Endometrial microvascular endothelial cells (primary cell): ENCODE measurements around the gene SERPINA5. TPM values are rescaled to one million over a fixed set of nuclear protein-coding genes. Genes with fewer than 3 reads are reported as not detected.

Experiments
- in situ Hi-C: cut with HindIII; loops from 2 replicates; pipeline ENCODE4 v1.10.0; 2017; ENCODE audit warnings: low sequenced_read_pairs, low pct_unique_long_range_greater_than_20kb; ENCODE audit errors: inconsistent ontology term
- total RNA-seq: library from RNA; depleted of rRNA; stranded (reverse); fragments of >200 nt; gene quantifications from one replicate; pipeline ENCODE4 v1.2.3, GENCODE V29; 2015; ENCODE audit errors: inconsistent ontology term

The SERPINA5 gene, protein sequence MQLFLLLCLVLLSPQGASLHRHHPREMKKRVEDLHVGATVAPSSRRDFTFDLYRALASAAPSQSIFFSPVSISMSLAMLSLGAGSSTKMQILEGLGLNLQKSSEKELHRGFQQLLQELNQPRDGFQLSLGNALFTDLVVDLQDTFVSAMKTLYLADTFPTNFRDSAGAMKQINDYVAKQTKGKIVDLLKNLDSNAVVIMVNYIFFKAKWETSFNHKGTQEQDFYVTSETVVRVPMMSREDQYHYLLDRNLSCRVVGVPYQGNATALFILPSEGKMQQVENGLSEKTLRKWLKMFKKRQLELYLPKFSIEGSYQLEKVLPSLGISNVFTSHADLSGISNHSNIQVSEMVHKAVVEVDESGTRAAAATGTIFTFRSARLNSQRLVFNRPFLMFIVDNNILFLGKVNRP
- 0.09 TPM for total RNA-seq

DNA sequence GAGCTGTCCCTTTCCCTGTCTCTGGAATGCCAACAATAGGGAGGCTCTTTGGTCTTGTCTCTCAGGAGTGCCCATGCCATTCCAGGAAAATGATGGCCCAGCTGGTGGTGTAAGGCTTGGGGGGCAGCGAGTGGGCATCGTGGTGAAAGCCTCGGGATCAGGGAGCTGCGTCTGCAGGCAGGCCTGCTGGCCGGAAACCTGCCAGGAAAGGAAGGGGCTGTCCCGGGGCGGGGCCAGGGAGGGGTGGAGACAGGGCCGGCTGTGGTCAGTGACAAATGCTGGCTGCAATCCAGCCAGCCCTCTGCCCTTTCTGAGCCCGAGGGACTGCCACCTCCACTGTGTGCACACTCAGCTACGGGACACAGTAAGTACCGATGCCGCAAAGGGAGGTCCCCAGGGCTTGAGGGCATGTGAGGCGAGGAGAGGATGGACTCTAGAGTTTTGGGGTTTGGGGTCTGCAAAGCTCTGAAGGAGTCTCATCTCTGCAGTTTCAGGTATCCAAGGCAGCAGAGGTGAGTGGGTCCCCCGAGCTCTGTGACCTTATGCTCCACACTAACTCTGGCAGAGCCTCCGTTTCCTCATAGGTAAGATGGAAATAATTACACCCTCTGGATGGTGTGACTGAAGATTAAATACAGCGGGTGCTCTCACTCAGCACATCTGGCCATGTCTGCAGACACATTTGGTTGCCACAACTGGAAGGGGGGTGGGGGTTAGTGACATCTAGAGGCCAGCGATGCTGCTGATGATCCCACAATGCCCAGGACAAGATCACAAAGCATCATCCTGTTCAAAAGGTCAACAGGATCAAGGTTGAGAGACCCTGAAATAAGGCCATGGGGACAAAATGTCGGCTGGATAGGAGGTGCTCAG, at the start of gene SERPINA5:
Gene SERPINA5, plus strand, starts transcription at position 300 of the 873 bp plus-strand sequence. CDS start 5,937 bp downstream, outside the sequence.
- in situ Hi-C loops, result no loop called here

DNA sequence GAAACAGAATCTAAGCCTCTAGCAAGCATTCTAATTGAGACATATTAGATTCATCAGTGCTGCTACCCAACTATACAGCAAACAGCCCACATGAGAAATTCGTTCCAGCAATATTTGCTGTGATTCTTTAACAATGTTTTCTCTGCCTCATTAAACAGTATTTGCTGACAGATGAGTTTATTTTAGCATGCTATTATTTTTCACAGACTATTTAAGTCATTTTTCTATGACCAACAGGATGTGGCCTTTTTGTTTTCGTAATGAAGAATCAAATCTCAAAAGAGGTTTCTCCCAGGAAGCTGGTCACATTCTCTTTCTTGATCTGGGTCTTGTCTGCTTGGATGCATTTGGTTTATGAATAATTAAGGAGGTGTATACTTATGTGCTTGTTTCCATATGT, 48.8 kb upstream of the SERPINA5 start:
- in situ Hi-C loops, result no loop called here

DNA sequence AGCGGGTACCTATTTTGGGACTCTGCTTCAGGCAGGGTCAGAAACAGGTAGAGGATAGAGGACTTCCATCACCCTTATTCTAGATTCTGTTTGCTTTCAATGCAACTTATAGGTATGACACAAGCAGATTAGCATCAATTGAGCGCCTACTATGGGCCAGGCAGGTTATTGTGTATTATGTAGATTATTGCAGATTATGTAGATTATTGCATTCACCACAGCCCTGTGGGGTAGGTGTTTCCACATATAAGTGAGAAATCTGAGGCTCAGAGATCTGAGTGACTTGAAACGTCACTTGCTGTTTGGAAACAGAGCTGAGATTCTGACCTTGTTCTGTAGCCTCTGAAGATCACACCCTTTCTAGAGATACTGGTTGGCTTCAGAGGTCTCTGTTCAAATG, 45.7 kb upstream of the SERPINA5 start:
- in situ Hi-C loops, result no loop called here

DNA sequence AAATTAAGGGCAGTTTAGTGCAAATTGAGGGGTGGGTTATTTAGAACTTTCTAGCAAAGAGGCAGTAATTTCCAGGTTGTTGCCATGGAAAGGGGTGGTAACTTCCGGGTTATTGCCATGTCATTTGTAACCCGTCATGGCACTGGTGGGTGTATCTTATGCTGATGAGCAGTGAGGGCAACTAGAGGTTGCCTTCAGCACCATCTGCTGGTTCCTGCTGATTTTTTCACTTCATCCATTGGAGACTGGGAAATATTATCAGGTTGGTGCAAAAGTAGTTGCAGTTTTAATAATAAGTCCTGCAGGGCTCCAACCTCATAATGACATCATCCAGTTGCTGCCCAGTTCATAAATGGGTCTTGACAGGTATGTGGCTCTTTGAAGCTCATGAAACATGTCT, 44.4 kb upstream of the SERPINA5 start:
- in situ Hi-C loops, result no loop called here

DNA sequence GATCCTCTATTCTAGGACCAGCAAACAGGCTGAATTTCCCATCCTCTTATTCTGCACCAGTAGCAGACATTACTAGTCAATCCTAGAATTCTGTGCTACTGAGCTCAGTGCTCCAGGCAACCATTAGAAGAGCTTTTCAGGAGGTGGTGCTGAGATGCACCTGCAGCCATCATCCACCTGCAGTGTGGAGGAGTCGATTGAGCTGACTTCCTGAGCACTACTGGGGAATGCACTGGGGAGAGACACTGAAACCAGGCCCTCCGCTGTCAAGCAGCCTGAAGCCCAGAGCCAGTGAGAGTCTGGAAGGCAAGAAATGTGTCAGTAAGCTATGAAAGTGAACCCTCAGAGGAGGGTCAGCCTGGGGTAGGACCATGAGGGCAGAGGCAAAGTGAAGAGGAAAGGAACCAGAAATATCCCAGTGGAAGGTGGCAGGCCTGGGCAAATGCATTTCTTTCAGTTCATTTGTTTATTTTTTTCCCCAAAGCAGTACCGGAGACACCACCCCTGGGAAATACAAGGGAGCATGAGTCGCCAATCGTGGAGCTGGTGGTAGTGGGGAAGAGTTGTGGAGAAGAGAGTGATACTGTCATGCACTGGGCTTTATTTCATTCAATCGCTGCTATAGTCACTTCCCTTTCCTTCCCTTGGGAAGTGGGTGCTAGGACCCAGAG, 43.0 kb upstream of the SERPINA5 start:
- in situ Hi-C loops, result no loop called here

DNA sequence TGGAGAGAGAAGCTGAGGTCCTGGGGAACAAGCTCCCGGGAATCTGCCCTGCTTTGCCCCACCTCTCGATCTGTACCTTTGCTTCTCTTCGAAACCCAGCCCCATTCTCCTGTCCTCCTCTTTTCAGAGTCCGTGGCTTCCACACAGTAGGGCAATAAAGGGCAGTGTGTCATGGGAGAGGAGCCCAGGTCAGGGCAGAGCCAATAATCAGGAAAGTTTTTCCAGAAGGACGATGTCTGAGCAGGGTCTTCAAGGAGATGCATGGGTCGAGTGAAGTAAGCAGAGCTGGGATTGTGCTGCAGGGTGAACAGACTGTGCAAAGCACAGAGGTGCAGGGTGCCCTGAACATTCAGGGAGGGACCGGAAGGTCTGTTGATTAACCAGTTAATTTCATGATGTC, 42.0 kb upstream of the SERPINA5 start:
- in situ Hi-C loops, result no loop called here

DNA sequence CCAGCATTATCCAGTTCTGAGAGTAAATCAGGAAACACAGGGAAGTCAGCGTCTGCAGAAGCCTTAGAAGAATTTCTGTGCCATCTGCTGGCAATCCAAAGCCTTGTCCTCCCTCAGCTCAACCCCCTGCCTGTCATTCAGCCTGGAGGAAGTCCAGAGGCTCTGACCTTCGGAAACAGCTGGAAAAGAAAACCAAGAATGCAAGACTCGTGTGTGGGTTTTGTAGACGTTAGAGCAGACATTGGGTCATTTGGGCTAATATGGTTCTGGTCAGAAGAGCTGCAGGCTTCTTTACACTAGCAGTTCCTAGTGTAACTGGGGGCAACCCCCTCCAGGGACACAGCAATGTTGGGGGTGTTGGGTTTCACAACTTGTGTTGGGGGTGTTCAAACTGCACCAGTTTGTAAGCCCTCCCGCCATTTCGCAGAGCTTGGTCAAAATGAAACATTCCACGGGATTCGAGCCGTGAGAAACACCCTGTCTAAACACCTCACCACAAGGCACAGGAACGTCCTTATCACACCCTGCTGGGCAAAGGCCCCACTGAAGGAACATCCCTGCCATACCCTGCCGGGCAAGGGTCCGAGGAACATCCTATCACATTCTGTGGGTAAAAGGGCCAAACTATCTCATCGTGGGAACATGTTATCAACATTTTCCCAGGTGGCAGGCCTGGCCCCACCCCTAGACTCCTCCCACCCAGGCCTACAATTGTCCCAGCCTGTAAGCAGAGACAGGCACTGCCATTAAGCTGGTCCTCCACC, 41.0 kb upstream of the SERPINA5 start:
- in situ Hi-C loops, result no loop called here

DNA sequence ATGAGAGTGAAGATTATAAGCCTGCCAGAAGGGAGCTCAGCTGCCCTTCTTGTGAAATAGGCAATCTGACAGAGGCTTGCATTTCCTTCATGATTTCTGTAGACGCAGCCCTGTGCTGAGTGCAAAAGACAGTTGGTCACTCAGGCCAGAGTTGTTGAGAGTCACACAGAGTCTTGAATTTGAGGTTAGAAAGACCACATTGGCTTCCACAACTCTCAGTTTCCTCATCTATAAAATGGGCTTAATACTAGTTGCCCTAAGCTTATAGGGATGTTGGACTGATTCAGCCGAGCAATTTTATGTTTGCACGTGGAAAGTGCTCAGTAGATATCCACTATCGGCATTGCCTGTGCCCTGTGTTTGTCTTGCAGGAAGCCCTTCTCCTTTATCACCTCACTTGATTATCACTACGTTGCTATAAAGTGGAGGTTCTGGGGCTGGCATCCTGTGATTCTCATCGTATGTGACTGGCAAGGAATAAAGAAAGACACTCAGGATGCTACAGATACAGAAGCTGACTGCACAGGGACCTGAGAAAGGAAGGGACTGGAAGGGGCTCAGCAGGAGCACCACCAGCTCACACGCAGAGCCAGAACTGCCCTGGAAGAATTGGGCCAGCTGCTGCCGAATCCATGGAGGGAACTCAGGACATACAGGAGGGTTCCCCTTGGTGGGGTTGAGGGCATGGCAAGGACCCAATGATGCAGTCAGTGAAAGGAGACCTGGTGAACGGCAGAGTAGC, 39.8 kb upstream of the SERPINA5 start:
- in situ Hi-C loops, result no loop called here

DNA sequence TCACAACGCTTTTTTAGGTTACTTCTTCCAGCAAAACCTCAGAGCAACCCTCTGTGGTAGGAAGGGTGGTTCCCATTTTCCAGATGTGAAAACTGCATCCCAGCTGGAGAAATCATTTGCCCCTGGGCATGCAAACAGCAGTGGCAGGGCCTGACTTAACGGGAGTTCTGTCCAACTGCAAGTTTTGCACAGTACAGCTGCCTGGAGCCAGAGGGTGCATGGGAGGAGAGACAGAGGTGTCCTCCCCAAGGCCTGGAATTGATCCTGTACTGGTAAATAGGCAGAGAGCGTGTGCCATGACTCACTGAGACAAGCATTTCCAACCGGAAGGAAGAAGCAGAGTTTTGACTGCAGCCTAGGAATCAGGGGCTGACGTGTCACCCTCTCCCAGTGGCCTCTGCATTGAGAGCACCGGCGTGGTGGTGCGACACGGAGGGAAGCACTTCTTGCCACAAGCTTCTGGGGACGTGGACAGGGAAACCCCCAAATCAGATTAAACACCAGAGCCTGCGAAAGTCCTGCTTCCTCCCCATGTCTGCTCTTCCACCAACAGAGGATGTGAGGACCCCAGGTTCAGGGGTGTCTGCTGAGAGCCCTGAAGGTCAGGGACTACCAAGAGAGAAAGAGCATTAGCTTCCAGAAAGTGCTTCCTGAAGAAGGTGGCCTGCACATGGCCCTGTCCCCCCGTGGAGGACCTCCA, 39.0 kb upstream of the SERPINA5 start:
- in situ Hi-C loops, result no loop called here

DNA sequence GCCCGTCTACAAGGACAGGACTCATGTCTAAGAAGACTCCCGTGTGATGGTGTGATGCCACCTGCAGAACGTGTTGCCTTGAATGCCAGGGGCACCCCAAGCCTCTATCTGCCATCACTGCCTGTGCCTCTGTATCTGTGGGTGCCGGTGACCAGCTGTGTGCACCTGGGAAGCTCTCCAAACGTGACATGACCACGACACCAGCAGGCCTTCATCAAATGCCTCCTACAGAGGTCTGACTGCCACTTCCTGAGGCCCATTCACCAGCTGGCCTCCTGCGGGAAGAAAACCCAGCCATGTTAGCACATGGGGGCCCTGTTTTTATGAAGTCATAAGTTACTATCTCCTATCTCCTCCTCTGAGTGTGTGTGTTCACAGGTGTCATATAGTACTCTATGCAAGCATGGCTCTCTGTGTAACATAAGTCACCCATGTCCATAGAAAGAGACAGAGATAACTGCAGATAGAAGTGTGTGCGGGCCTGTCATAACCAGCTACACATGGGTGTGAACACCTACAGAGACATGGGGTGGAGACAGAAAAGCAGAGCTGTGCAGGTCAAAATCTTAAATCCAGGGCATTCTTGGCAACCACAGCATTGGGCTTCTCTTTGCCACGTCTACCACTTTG, 38.3 kb upstream of the SERPINA5 start:
- in situ Hi-C loops, result no loop called here

DNA sequence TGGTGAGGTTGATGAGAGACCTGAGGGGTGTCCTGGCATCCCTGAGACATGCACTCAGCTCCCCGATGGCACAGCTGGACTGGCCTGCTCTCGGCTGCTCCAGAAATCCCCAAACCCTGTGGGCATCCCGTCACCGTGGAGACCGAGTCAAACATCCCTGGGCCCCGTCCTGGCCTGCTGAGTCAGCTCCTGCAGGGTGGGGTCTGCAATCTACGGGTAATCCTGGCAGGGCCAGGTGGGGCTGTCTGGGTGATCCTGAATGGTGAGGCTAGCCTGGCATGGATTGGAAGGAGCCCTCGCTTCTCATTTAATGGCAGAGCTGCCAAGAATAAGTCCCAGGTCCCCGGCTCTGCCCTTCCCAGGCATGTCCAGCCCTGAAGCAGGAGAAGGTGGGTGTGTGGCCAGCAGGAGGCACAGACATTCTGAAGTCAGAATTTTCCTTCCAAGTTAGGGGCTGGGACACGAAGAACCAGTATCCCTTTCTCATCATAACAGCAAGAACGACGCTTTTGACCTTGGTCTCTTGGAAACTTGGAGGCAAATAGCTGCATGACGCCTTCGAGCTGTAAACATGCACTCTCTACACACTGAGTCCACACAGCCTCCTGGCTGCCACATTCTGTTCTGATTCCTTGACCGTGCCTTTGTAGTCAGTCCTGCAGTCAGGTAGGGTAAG, 37.6 kb upstream of the SERPINA5 start:
- in situ Hi-C loops, result no loop called here

DNA sequence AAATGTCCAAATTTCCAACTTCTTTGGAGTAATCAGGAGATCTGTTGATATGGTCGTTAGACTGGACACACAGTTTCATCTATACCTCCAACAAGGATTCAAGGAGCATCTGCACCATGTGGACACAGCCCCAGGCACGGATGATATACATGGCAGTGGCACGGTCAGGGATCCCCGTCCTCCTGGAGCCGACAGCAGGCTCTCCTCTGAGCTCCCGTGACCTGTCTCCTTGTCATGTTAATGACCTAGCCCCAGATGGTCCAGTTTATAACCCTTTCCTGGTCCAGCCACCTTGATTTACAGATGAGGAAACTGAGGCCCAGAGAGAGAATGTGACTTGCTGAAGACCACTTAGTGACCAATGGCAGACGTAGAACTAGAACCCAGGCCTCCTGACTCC, 36.5 kb upstream of the SERPINA5 start:
- in situ Hi-C loops, result no loop called here

DNA sequence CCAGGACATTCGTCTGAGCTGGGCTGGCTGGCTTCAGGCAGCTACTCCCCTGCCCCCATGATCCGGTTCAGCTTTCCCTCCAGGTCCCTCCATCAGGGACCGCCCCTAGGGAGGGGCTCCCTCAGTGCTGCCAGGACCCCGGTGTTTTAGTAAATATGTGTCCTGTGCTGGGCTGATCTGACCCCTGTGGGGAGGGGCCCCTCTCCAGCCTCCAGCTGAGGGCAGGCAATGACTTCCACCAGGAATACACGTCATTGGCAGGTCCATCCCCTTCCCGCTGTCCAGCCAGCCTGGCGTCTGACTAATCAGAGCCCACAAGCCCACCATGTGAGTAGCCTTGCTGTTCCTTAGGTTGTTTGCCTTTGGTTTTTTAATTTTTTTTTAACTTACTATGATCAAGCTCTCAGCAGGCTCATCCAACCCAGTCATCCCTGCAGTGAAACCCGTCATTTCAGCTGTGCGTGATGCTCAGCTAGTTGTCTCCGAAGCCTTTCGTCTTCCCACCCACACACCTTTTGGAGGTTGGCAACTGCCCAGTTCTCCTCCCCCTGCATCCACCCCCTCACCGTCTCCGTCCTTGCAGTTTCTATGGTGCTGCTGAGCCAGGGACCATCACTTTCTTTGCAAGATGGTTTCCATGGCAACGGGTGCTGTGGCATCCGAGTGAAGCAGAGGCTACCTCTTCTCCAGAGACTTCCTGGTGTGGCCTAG, 35.9 kb upstream of the SERPINA5 start:
- in situ Hi-C loops, result no loop called here

DNA sequence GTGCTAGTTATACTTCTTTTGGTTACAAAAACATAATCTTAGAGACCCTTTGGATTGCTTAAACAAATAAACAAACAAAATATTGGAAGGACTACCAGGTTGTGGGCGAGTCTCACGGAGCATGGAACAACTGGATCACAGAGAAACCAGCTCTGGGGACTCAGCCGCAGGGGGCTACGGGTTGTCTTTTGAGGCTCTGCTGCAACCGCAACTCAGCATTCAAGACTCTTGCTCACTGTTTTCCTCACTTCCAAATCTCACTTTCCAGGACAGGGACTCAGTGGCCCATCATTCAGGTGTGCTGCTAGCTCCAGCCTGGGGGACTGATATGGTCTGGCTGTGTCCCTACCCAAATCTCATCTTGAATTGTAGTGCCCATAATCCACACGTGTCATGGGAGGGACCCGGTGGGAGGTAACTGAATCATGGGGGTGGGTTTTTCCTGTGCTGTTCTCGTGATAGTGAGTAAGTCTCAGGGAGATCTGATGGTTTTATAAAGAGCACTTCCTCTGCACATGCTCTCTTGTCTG, 34.0 kb upstream of the SERPINA5 start:
- in situ Hi-C loops, result no loop called here

DNA sequence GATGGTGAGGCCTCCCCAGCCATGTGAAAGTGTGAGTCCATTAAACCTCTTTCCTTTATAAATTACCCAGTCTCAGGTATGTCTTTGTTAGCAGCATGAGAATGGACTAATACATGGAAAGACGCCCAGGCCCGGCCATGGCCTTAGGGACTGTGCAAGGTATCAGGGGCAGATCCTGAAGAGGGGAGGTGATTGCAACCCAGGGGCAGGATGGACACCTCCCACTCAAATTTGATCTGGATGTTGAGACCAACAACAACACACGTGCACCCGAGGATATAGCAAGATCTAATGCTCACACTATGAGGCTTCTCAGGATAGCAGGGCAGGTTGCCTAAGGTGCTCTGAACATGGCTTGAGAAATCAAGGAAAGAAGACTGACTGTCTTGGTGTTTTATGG, 33.5 kb upstream of the SERPINA5 start:
- in situ Hi-C loops, result no loop called here
